Lower lobe of right lung (tissue), 2 donors: ENCODE measurements around the gene RNF144A. TPM values are rescaled to one million over a fixed set of nuclear protein-coding genes. Genes with fewer than 3 reads are reported as not detected.

Source experiments
- ATAC-seq, 2 donors: fragments of 200-7000 bp; cut with Tn5 transposase; one replicate each; pipeline ENCODE4 v1.9.1; 2020 to 2022; ENCODE audit warnings: mild to moderate bottlenecking in 2 of 2, moderate library complexity in 2 of 2
- DNase-seq: peaks from one replicate; pipeline ENCODE4 v3.0.0-alpha.2; 2020
- H3K27ac ChIP-seq: fragments of 200-600 bp; one replicate; pipeline ENCODE4 v1.8.0; 2022
- H3K27me3 ChIP-seq: fragments of 200-600 bp; one replicate; pipeline ENCODE4 v1.8.0; 2022; ENCODE audit warnings: low read depth
- H3K36me3 ChIP-seq: fragments of 200-600 bp; one replicate; pipeline ENCODE4 v1.8.0; 2022; ENCODE audit warnings: mild to moderate bottlenecking
- H3K4me1 ChIP-seq: fragments of 200-600 bp; one replicate; pipeline ENCODE4 v1.8.0; 2022
- H3K4me3 ChIP-seq: fragments of 200-600 bp; one replicate; pipeline ENCODE4 v1.8.0; 2022; ENCODE audit warnings: mild to moderate bottlenecking
- H3K9me3 ChIP-seq: fragments of 200-600 bp; one replicate; pipeline ENCODE4 v1.8.0; 2022
- CTCF ChIP-seq: fragments of 200-600 bp; IDR thresholded peaks from one replicate; pipeline ENCODE4 v1.8.0; 2022; ENCODE audit warnings: antibody characterized with exemption, mild to moderate bottlenecking
- intact Hi-C: fragments of 100-400 bp; cut with DNase I; formaldehyde crosslinking; loops from one replicate; pipeline ENCODE4 v1.11.0; 2022
- total RNA-seq: library from RNA; stranded (reverse); fragmentation: NEBNext Ultra II Directional; extraction: Animal tissue kit (Norgen Biotek cat#: 25700); gene quantifications from one replicate; pipeline ENCODE4 v1.2.1, GENCODE V29; 2021
- donor health status: DM: no; HTN: yes; CAD: no; lungs with severe emphysema.

The RNF144A gene
- total RNA-seq, 1 donor from 2014 or later: 13.9 TPM

GRCh38 chr2:7035884-7036283, 118.7 kb downstream of the RNF144A start:
- no peak for TF ChIP-seq CTCF
- Histone ChIP-seq H3K36me3 (peaks cover 19% of the 10 kb centered on the region), H3K9me3 (no peaks in the 10 kb centered on the region), H3K27me3 (no peaks in the 10 kb centered on the region), H3K27ac (no peak overlapping the region), H3K4me1 (peaks cover 14% of the 10 kb centered on the region), H3K4me3 (no peak overlapping the region)
- intact Hi-C loops: no loop called here
- DNase-seq (no peak), ATAC-seq (no peak)

GRCh38 chr2:7037340-7038333, 120.4 kb downstream of the RNF144A start:
- intact Hi-C loops: no loop called here
- peak; percentile 76 for DNase-seq

GRCh38 chr2:7040547-7040946, 123.3 kb downstream of the RNF144A start:
- no peak for ATAC-seq

More at GRCh38 chr2:7037340-7038333, 120.4 kb downstream of the RNF144A start:
- H3K27me3 ChIP-seq: no peaks in the 10 kb centered on the region
- TF ChIP-seq CTCF: peak; percentile 81
- H3K4me1 ChIP-seq: peaks cover 8% of the 10 kb centered on the region
- H3K4me3 ChIP-seq: no peak overlapping the region
- peaks cover 15% of the 10 kb centered on the region for H3K36me3 ChIP-seq
- H3K27ac ChIP-seq: no peak overlapping the region
- peak; percentile 85 to 89 for ATAC-seq
- H3K9me3 ChIP-seq: no peaks in the 10 kb centered on the region

GRCh38 chr2:7041421-7041820, 124.2 kb downstream of the RNF144A start:
- no peak overlapping the region for H3K27ac ChIP-seq
- no peak for TF ChIP-seq CTCF
- intact Hi-C loops: loop anchor here (10.0 kb wide), 1 partner anchor 147 kb away; no protein-coding TSS in a partner anchor
- DNase-seq (no peak), ATAC-seq (no peak)
- peaks cover 9% of the 10 kb centered on the region for H3K4me1 ChIP-seq
- no peaks in the 10 kb centered on the region for H3K27me3 ChIP-seq
- no peak overlapping the region for H3K4me3 ChIP-seq
- no peaks in the 10 kb centered on the region for H3K9me3 ChIP-seq
- H3K36me3 ChIP-seq: peaks cover 13% of the 10 kb centered on the region

More at GRCh38 chr2:7040547-7040946, 123.3 kb downstream of the RNF144A start:
- Histone ChIP-seq H3K4me3 (no peak overlapping the region), H3K4me1 (peaks cover 9% of the 10 kb centered on the region), H3K27me3 (no peaks in the 10 kb centered on the region), H3K9me3 (no peaks in the 10 kb centered on the region), H3K27ac (no peak overlapping the region), H3K36me3 (peaks cover 13% of the 10 kb centered on the region)
- intact Hi-C loops: loop anchor here (10.0 kb wide), 1 partner anchor 146 kb away; no protein-coding TSS in a partner anchor
- no peak for DNase-seq
- TF ChIP-seq CTCF: no peak

GRCh38 chr2:7043690-7044089, 126.5 kb downstream of the RNF144A start:
- H3K27me3 ChIP-seq: no peaks in the 10 kb centered on the region
- no peak for ATAC-seq
- no peak for DNase-seq
- peaks cover 13% of the 10 kb centered on the region for H3K36me3 ChIP-seq
- no peak overlapping the region for H3K4me3 ChIP-seq
- peaks cover 9% of the 10 kb centered on the region for H3K4me1 ChIP-seq
- intact Hi-C loops: loop anchor here (10.0 kb wide), 1 partner anchor 149 kb away; no protein-coding TSS in a partner anchor
- no peak overlapping the region for H3K27ac ChIP-seq
- no peaks in the 10 kb centered on the region for H3K9me3 ChIP-seq
- TF ChIP-seq CTCF: no peak
